GM23338 (cell line): ENCODE measurements around the gene GAN. TPM values are rescaled to one million over a fixed set of nuclear protein-coding genes. Genes with fewer than 3 reads are reported as not detected.

Experiments
- ATAC-seq: fragments of 200-7000 bp; cut with Tn5 transposase; 3 replicates; pipeline ENCODE4 v1.9.1; 2020
- DNase-seq: peaks from one replicate; pipeline ENCODE4 v3.0.0-alpha.2; 2015; ENCODE audit warnings: low spot score
- H2AFZ ChIP-seq: fragments of 200-600 bp; sonication (generic); 2 replicates; pipeline ENCODE4 v1.8.0; 2016; ENCODE audit warnings: antibody characterized with exemption, mild to moderate bottlenecking, moderate library complexity
- H3F3A ChIP-seq: fragments of 200-600 bp; sonication (generic); replicated peaks from 2 replicates; pipeline ENCODE4 v1.8.0; 2017; ENCODE audit warnings: antibody characterized with exemption, mixed run types, low read depth
- H3K27ac ChIP-seq: fragments of 200-600 bp; sonication (generic); 2 replicates; pipeline ENCODE4 v1.6.1; 2016; ENCODE audit warnings: low read depth
- H3K27me3 ChIP-seq: fragments of 200-600 bp; sonication (generic); 2 replicates; pipeline ENCODE4 v1.8.0; 2016; ENCODE audit warnings: mild to moderate bottlenecking, mixed run types, moderate library complexity; ENCODE audit not compliant: insufficient read depth
- H3K36me3 ChIP-seq: fragments of 200-600 bp; sonication (generic); 2 replicates; pipeline ENCODE4 v1.8.0; 2016; ENCODE audit warnings: mild to moderate bottlenecking; ENCODE audit not compliant: insufficient read depth
- H3K4me1 ChIP-seq: fragments of 200-600 bp; sonication (generic); 2 replicates; pipeline ENCODE4 v1.8.0; 2016; ENCODE audit warnings: mild to moderate bottlenecking, moderate library complexity; ENCODE audit not compliant: insufficient read depth
- H3K4me2 ChIP-seq: fragments of 200-600 bp; sonication (generic); 2 replicates; pipeline ENCODE4 v1.7.1; 2017; ENCODE audit warnings: mixed run types
- H3K4me3 ChIP-seq: fragments of 200-600 bp; sonication (generic); 2 replicates; pipeline ENCODE4 v1.6.1; 2016; ENCODE audit warnings: mixed run types
- H3K79me2 ChIP-seq: fragments of 200-600 bp; sonication (generic); replicated peaks from 2 replicates; pipeline ENCODE4 v1.8.0; 2017; ENCODE audit warnings: mild to moderate bottlenecking; ENCODE audit not compliant: insufficient read depth
- H3K9me2 ChIP-seq: fragments of 200-600 bp; sonication (generic); 2 replicates; pipeline ENCODE4 v1.8.0; 2017; ENCODE audit not compliant: insufficient read depth
- H4K20me1 ChIP-seq: fragments of 200-600 bp; sonication (generic); replicated peaks from 2 replicates; pipeline ENCODE4 v1.8.0; 2017; ENCODE audit warnings: mild to moderate bottlenecking; ENCODE audit not compliant: insufficient read depth
- H3K27ac Mint-ChIP-seq: 2 replicates; pipeline ENCODE4 v1.8.0; 2020; ENCODE audit warnings: inconsistent platforms, mild to moderate bottlenecking, moderate library complexity, mixed read lengths
- H3K27me3 Mint-ChIP-seq: 3 replicates; pipeline ENCODE4 v1.8.0; 2022; ENCODE audit warnings: low read depth, mild to moderate bottlenecking, moderate library complexity, mixed read lengths, inconsistent platforms; ENCODE audit not compliant: insufficient read depth, poor library complexity
- H3K36me3 Mint-ChIP-seq: 3 replicates; pipeline ENCODE4 v1.8.0; 2021; ENCODE audit warnings: low read depth, mild to moderate bottlenecking, inconsistent platforms, moderate library complexity, mixed read lengths
- H3K4me1 Mint-ChIP-seq: 3 replicates; pipeline ENCODE4 v1.8.0; 2020; ENCODE audit warnings: mild to moderate bottlenecking, inconsistent platforms, mixed read lengths
- H3K4me3 Mint-ChIP-seq: 3 replicates; pipeline ENCODE4 v1.8.0; 2021; ENCODE audit warnings: moderate library complexity, mild to moderate bottlenecking, inconsistent platforms, mixed read lengths
- H3K9me3 Mint-ChIP-seq: 3 replicates; pipeline ENCODE4 v1.8.0; 2020; ENCODE audit warnings: moderate library complexity, mild to moderate bottlenecking, inconsistent platforms, mixed read lengths
- EZH2phosphoT487 ChIP-seq: fragments of 200-600 bp; sonication (generic); IDR thresholded peaks from one replicate; pipeline ENCODE4 v1.8.1; 2018; ENCODE audit warnings: antibody characterized with exemption; ENCODE audit not compliant: unreplicated experiment
- JUNB ChIP-seq: IDR thresholded peaks from one replicate; pipeline ENCODE4 v1.6.1; 2016; ENCODE audit warnings: antibody characterized with exemption; ENCODE audit not compliant: unreplicated experiment
- NANOG ChIP-seq: IDR thresholded peaks from 2 replicates; pipeline ENCODE4 v1.6.1; 2016; ENCODE audit warnings: antibody characterized with exemption, borderline replicate concordance
- POLR2AphosphoS5 ChIP-seq: IDR thresholded peaks from 2 replicates; pipeline ENCODE4 v1.6.1; 2016; ENCODE audit warnings: antibody characterized with exemption, low read depth
- STAT1 ChIP-seq: IDR thresholded peaks from one replicate; pipeline ENCODE4 v1.6.1; 2016; ENCODE audit warnings: antibody characterized with exemption; ENCODE audit not compliant: unreplicated experiment
- ZNF331 ChIP-seq: fragments of 250-450 bp; sonication (Bioruptor Pico); IDR thresholded peaks from 2 replicates; pipeline ENCODE4 v1.5.0; 2020; ENCODE audit warnings: low read depth, mild to moderate bottlenecking, moderate library complexity
- polyA plus RNA-seq: library from polyadenylated mRNA; unstranded; fragments of >200 nt; fragmentation: Nextera tagmentation; extraction: Ambion mirVana; gene quantifications from 2 replicates; pipeline ENCODE4 v1.2.1, GENCODE V29; 2016
- total RNA-seq: library from RNA; depleted of rRNA; stranded (reverse); fragments of >200 nt; shearing (Covaris generic); gene quantifications from 2 replicates; pipeline ENCODE4 v1.2.3, GENCODE V29; 2014
- TF ChIP-seq, protein P1 (sequence below): IDR thresholded peaks from one replicate; pipeline ENCODE4 v1.6.1; 2018; ENCODE audit warnings: antibody characterized with exemption; ENCODE audit not compliant: unreplicated experiment
- TF ChIP-seq, protein P2 (sequence below): IDR thresholded peaks from 2 replicates; pipeline ENCODE4 v1.6.1; 2016; ENCODE audit warnings: antibody characterized with exemption
- TF ChIP-seq, protein P3 (sequence below), 2 experiments: fragments of 200-600 bp in 1 of 2; sonication (generic) in 1 of 2; conservative IDR thresholded peaks; 2 replicates each; pipeline versions ENCODE4 v1.5.1 to v1.6.1; 2016 to 2017; ENCODE audit warnings: antibody characterized with exemption in 2 of 2, low read depth in 2 of 2, mild to moderate bottlenecking in 2 of 2, moderate library complexity in 1 of 2

Gene GAN
- total and polyA plus RNA-seq, 2 experiments from 2014 or later = 8.1 to 28.5 TPM

DNA sequence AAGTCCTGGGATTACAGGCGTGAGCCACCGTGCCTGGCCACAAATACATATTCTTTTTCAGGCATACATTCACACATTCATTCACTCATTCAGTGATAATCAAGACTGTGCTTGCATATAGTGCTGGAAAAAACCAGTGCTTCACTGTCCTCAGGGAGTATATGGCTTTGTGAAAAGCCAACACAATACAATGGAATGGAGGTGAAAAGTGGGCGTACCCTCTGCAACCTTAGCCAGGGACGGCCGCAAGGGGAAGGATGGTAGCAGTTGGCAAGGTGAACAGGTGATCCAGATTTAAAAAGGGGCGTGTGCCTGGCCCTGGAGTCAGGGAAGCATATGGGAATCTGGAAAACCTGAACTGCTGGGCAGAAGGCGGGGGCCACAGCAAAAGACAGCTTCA is 18.1 kb upstream of the GAN start:
- no peak overlapping the region for H3K4me2 ChIP-seq
- H3K27me3 ChIP-seq = no peaks in the 10 kb centered on the region
- no peaks in the 10 kb centered on the region for H3K4me1 ChIP-seq
- no peaks in the 10 kb centered on the region for H3F3A ChIP-seq
- TF ChIP-seq, protein P1, sequence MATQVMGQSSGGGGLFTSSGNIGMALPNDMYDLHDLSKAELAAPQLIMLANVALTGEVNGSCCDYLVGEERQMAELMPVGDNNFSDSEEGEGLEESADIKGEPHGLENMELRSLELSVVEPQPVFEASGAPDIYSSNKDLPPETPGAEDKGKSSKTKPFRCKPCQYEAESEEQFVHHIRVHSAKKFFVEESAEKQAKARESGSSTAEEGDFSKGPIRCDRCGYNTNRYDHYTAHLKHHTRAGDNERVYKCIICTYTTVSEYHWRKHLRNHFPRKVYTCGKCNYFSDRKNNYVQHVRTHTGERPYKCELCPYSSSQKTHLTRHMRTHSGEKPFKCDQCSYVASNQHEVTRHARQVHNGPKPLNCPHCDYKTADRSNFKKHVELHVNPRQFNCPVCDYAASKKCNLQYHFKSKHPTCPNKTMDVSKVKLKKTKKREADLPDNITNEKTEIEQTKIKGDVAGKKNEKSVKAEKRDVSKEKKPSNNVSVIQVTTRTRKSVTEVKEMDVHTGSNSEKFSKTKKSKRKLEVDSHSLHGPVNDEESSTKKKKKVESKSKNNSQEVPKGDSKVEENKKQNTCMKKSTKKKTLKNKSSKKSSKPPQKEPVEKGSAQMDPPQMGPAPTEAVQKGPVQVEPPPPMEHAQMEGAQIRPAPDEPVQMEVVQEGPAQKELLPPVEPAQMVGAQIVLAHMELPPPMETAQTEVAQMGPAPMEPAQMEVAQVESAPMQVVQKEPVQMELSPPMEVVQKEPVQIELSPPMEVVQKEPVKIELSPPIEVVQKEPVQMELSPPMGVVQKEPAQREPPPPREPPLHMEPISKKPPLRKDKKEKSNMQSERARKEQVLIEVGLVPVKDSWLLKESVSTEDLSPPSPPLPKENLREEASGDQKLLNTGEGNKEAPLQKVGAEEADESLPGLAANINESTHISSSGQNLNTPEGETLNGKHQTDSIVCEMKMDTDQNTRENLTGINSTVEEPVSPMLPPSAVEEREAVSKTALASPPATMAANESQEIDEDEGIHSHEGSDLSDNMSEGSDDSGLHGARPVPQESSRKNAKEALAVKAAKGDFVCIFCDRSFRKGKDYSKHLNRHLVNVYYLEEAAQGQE = no peak
- H3K36me3 ChIP-seq = no peaks in the 10 kb centered on the region
- no peak overlapping the region for H3K27ac ChIP-seq
- Mint-ChIP-seq H3K27me3 (no peaks in the 10 kb centered on the region), H3K36me3 (peaks cover 4% of the 10 kb centered on the region; the same call in 2 of the 3 replicates), H3K9me3 (peaks cover 3% of the 10 kb centered on the region; the same call in 1 of the 3 replicates), H3K27ac (no peak overlapping the region), H3K4me1 (no peaks in the 10 kb centered on the region), H3K4me3 (no peak overlapping the region)
- no peak for ATAC-seq
- DNase-seq = peak; percentile 36
- H4K20me1 ChIP-seq = no peaks in the 10 kb centered on the region
- H2AFZ ChIP-seq = no peak overlapping the region
- H3K4me3 ChIP-seq = no peak overlapping the region
- H3K79me2 ChIP-seq = no peaks in the 10 kb centered on the region
- 0 out of 2 replicates have a peak, but pooled peaks cover 8% of the 10 kb centered on the region for H3K9me2 ChIP-seq

DNA sequence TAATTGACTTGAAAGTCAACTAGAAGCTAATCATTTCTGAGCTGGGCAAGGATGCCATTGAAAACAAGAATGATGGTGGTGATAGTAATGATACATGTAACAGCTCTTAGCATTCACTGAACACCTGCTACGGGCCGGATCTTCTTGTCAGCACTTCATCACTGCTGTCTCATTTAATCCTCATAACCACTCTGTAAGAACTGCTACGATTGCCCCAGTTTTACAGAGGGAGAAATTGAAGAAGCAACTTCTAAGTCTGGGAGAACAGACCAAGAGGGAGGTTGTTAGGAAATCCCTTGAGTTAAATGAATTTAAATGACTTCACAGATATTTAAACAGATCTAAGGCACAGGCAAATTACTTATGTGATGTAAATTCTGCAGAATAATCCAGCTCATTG is 7.0 kb upstream of the GAN start:
- Mint-ChIP-seq H3K27me3 (peaks cover under 1% of the 10 kb centered on the region), H3K36me3 (peaks cover 10% of the 10 kb centered on the region), H3K9me3 (no peaks in the 10 kb centered on the region; the same call in 2 of the 3 replicates), H3K4me1 (peaks cover 20% of the 10 kb centered on the region), H3K27ac (no peak overlapping the region), H3K4me3 (no peak overlapping the region)
- H4K20me1 ChIP-seq = peaks cover 32% of the 10 kb centered on the region
- DNase-seq = no peak
- H3K79me2 ChIP-seq = peaks cover 57% of the 10 kb centered on the region
- H3F3A ChIP-seq = 0 out of 2 replicates have a peak, but pooled peaks cover 3% of the 10 kb centered on the region
- no peak overlapping the region for H3K4me3 ChIP-seq
- H3K4me1 ChIP-seq = peaks cover 18% of the 10 kb centered on the region
- TF ChIP-seq, protein P1 = no peak
- TF ChIP-seq JUNB (no peak), EZH2phosphoT487 (no peak), ZNF331 (CRISPR knock-in tag) (no peak), POLR2AphosphoS5 (no peak), STAT1 (no peak), NANOG (no peak)
- TF ChIP-seq, protein P2, sequence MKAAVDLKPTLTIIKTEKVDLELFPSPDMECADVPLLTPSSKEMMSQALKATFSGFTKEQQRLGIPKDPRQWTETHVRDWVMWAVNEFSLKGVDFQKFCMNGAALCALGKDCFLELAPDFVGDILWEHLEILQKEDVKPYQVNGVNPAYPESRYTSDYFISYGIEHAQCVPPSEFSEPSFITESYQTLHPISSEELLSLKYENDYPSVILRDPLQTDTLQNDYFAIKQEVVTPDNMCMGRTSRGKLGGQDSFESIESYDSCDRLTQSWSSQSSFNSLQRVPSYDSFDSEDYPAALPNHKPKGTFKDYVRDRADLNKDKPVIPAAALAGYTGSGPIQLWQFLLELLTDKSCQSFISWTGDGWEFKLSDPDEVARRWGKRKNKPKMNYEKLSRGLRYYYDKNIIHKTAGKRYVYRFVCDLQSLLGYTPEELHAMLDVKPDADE = no peak
- TF ChIP-seq, protein P3, sequence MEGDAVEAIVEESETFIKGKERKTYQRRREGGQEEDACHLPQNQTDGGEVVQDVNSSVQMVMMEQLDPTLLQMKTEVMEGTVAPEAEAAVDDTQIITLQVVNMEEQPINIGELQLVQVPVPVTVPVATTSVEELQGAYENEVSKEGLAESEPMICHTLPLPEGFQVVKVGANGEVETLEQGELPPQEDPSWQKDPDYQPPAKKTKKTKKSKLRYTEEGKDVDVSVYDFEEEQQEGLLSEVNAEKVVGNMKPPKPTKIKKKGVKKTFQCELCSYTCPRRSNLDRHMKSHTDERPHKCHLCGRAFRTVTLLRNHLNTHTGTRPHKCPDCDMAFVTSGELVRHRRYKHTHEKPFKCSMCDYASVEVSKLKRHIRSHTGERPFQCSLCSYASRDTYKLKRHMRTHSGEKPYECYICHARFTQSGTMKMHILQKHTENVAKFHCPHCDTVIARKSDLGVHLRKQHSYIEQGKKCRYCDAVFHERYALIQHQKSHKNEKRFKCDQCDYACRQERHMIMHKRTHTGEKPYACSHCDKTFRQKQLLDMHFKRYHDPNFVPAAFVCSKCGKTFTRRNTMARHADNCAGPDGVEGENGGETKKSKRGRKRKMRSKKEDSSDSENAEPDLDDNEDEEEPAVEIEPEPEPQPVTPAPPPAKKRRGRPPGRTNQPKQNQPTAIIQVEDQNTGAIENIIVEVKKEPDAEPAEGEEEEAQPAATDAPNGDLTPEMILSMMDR (conservative IDR thresholded peaks at IDR 0.05; ENCODE audit: low read depth in 2 of 2) = no peak
- ATAC-seq = no peak
- H2AFZ ChIP-seq = no peak overlapping the region
- H3K27ac ChIP-seq = no peak overlapping the region
- no peaks in the 10 kb centered on the region for H3K9me2 ChIP-seq
- H3K36me3 ChIP-seq = no peaks in the 10 kb centered on the region
- no peak overlapping the region for H3K4me2 ChIP-seq
- no peaks in the 10 kb centered on the region for H3K27me3 ChIP-seq
